Activated T-cell treated with anti-CD3 and anti-CD28 coated beads for 24 hours (primary cell): ENCODE measurements around the gene ZNF546.

Experiments
- DNase-seq: peaks from one replicate; pipeline ENCODE4 v3.0.0-alpha.2; 2020; ENCODE audit warnings: low read depth

ZNF546 gene

GRCh38 chr19:40055832-40056504, 59.1 kb downstream of the ZNF546 start, which contains the start of gene ZNF780B:
Gene ZNF780B, minus strand, starts transcription at chr19:40056231. Its CDS starts 5,899 bp downstream, at chr19:40050332.
- DNase-seq = peak; percentile 66

DNA sequence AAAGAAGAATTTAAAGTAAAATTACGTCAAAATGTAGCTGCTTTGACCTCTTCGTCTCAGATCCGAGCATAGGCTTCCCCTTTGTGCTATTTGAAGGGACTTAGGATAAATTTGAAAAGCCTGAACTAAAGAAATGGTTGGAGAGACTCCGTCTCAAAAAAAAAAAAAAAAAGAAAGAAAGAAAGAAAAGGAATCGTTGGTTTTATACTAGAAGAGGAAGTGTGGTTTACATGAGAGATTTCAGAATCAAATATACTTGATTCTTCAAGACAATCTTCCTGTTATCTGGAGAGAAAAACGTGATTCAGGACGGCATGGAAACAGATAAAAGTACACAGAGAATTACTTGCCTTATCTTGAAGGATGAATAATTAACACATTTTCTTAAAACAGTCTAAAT, 59.6 kb downstream of the ZNF546 start:
- no peak for DNase-seq

DNA sequence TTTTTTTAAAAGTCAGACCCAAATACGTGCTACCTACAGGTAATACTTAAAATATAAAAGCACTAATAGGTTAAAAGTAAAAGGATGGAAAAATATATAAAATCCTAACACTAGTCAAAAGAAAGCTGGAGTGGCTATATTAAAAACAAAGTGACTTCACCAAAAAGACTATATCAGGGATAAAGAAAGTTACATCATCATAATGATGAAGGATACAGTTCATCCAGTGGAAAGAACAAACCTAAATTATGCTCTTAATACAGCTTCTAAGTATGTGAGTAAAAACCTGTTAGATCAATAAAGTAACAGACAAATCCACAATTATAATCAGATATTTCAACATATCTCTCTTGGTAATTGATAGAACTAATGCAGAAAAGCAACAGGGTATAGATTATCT, 60.3 kb downstream of the ZNF546 start:
- DNase-seq = no peak

DNA sequence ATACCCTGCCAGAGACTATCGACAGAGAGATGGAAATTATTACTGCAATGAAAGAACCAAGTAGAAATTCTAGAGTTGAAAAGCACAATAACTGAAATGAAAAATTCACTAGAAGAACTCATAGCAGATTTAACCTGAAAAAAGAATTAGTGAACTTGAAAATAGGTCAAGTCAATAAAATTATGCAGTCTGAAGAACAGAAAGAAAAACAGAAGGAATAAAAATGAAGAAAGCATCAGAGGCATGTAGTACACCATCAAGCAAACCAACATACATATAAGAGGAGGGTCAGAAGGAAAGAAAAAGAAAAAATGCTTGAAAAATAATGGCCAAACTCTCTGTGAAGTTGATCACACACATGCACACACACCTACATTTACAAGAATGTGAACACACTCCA, 62.8 kb downstream of the ZNF546 start:
- DNase-seq = no peak

GRCh38 chr19:40070058-40070457, 73.2 kb downstream of the ZNF546 start:
- DNase-seq = no peak
